Lung (tissue), 12 donors: ENCODE results near the gene NPTN. TPM values are rescaled to one million over a fixed set of nuclear protein-coding genes. Genes with fewer than 3 reads are reported as not detected.

Experiments used
- ATAC-seq: fragments of 200-7000 bp; cut with Tn5 transposase; one replicate; pipeline ENCODE4 v1.9.1; 2020; ENCODE audit warnings: moderate number of reproducible peaks; ENCODE audit not compliant: insufficient read depth, low FRiP score
- DNase-seq, 3 donors: peaks; one replicate each; pipeline ENCODE4 v3.0.0-alpha.2; 2013 to 2017
- H3K27ac ChIP-seq, 2 donors: one replicate each; pipeline ENCODE4 v1.5.1; 2013; ENCODE audit warnings: mild to moderate bottlenecking in 2 of 2, moderate library complexity in 2 of 2, control low read depth in 1 of 2, inconsistent platforms in 1 of 2, low read depth in 1 of 2, low read length in 1 of 2
- H3K27me3 ChIP-seq, 3 donors: one replicate each; pipeline ENCODE4 v1.5.1; 2013; ENCODE audit warnings: low read length in 2 of 3; ENCODE audit not compliant: control insufficient read depth in 3 of 3, insufficient read depth in 3 of 3
- H3K36me3 ChIP-seq, 4 donors: one replicate each; pipeline ENCODE4 v1.5.1; 2013; ENCODE audit warnings: low read length in 4 of 4, mild to moderate bottlenecking in 1 of 4, moderate library complexity in 1 of 4; ENCODE audit not compliant: control insufficient read depth in 4 of 4, insufficient read depth in 4 of 4
- H3K4me1 ChIP-seq, 5 donors: one replicate each; pipeline ENCODE4 v1.5.1; 2013; ENCODE audit warnings: low read length in 5 of 5, mild to moderate bottlenecking in 2 of 5, moderate library complexity in 1 of 5; ENCODE audit not compliant: control insufficient read depth in 5 of 5, insufficient read depth in 5 of 5
- H3K4me3 ChIP-seq: one replicate; pipeline ENCODE4 v1.5.1; 2013; ENCODE audit warnings: mild to moderate bottlenecking, control low read depth, moderate library complexity
- H3K9ac ChIP-seq, 2 donors: one replicate each; pipeline ENCODE4 v1.5.1; 2013; ENCODE audit warnings: low read length in 2 of 2, control low read depth in 1 of 2; ENCODE audit not compliant: insufficient read depth in 1 of 2
- H3K9me3 ChIP-seq, 4 donors: one replicate each; pipeline ENCODE4 v1.5.1; 2013; ENCODE audit warnings: low read length in 3 of 4, mild to moderate bottlenecking in 1 of 4, moderate library complexity in 1 of 4; ENCODE audit not compliant: control insufficient read depth in 4 of 4, insufficient read depth in 3 of 4
- WGBS, 2 donors: extraction: QIAGEN DNeasy Blood & Tissue Kit; methylation state at CpG; one replicate each; pipeline ENCODE4 v1.1.7; 2013; 5-methylcytosine and 5-hydroxymethylcytosine counted together
- polyA plus RNA-seq, 2 donors: library from polyadenylated mRNA; stranded (reverse); fragments of 200-250 nt; gene quantifications; one replicate each; pipeline ENCODE4 v1.2.1, GENCODE V29; 2013
- total RNA-seq, 2 donors: library from RNA; depleted of rRNA in 1 of 2; stranded (reverse); fragments of >200 nt in 1 of 2; gene quantifications; one replicate each; pipeline ENCODE4 v1.2.1, GENCODE V29; 2014 to 2021
- TF ChIP-seq, protein P1 (sequence below): IDR thresholded peaks from 2 replicates; pipeline ENCODE4 v1.5.1; 2012; ENCODE audit warnings: mild to moderate bottlenecking; ENCODE audit errors: control extremely low read depth, extremely low read depth
- donor health status: control.
- donor health status: control.
- donor health status: Bipolar disorder and iron deficiency.
- donor health status: healthy.
- donor health status: DM: yes; HTN: yes; CAD: no.

NPTN gene
- total and polyA plus RNA-seq, 4 donors: 34.1 to 148 (median 122) TPM

DNA sequence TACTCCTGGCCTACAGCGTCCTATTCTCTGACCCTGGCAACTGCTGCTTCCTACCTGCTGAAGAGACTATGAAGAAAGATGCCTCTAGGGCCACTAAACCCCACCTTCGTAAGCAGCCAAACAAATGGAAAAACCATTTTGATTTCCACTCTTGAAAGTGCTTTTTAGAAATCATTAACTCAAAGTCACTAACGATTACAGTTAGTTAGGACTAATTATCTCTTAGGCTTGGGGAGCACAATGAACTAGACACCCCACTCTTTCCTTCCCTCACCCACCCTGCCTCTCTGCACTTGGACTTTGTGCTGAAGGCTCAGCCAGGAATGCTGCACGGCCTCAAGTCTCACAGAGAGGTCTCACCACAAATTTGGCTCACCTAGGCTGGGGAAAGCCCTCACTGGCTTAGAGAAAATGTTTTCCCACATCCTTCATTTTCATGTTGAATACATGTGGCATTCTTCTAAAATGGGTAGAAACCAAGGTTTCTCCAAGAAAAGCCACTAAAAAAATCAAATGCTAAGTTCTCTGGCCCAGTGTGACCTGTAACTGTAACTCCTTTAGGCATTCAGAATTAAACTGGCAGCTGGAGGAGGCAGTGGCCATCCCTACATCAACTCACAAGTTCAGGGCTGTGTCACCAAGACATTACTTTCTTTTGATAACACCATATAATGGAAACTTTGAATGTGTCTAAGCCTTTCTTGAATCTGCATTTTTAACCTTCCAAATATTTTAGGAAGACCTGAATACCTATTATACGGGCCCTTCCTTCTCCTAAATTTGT is 47.1 kb downstream of the NPTN start:
- peaks cover 32 to 72% (median 41%) of the 10 kb centered on the region in 4 donors for H3K36me3 ChIP-seq
- WGBS, 2 donors: 82 to 93% methylated on average over 5 of the region's 5 CpGs

DNA sequence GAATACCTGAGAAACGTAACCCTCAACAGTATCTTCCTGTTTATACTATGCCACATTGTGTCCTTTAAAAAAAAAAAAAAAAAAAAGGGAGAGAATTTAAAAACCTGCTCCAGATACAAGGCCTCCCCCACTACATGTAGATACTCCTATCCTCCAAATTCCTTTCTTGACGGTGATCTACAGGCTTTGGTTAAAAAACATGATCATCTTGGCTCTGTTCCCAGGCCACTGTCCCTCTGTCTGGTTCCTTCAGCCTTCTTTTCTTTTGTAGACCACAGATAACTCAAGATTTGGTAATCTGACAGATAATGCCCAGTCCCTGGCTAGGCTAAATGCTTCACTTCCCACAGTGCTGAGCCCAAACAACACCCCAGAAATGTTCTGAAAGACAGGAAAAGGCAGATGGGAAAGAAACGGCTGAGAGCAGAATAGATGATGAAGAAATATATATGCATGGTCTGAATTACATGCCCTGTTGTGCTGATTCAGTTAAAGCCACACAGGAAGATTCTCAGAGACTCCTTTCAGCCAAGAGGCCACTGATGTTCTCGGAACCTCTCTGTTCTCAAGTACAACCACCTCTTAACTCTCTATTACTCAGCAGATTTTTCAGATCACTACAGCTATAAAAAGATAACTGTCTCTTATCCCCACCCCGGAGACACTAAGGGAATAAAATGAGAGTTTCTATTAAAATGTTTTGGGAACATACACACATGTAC is 48.3 kb downstream of the NPTN start:
- Histone ChIP-seq H3K36me3 (peaks cover 32 to 70% (median 40%) of the 10 kb centered on the region in 4 donors), H3K9ac (no peak overlapping the region), H3K4me3 (no peak overlapping the region), H3K27me3 (no peaks in the 10 kb centered on the region), H3K27ac (no peak overlapping the region), H3K9me3 (no peaks in the 10 kb centered on the region), H3K4me1 (no peaks in the 10 kb centered on the region)
- no peak for ATAC-seq
- no peak for DNase-seq
- 54 to 58% methylated on average over 5 of the region's 5 CpGs for WGBS, 2 donors
- TF ChIP-seq, protein P1, sequence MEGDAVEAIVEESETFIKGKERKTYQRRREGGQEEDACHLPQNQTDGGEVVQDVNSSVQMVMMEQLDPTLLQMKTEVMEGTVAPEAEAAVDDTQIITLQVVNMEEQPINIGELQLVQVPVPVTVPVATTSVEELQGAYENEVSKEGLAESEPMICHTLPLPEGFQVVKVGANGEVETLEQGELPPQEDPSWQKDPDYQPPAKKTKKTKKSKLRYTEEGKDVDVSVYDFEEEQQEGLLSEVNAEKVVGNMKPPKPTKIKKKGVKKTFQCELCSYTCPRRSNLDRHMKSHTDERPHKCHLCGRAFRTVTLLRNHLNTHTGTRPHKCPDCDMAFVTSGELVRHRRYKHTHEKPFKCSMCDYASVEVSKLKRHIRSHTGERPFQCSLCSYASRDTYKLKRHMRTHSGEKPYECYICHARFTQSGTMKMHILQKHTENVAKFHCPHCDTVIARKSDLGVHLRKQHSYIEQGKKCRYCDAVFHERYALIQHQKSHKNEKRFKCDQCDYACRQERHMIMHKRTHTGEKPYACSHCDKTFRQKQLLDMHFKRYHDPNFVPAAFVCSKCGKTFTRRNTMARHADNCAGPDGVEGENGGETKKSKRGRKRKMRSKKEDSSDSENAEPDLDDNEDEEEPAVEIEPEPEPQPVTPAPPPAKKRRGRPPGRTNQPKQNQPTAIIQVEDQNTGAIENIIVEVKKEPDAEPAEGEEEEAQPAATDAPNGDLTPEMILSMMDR: no peak

More for the DNA sequence above, 47.1 kb downstream of the NPTN start:
- H3K9me3 ChIP-seq: no peaks in the 10 kb centered on the region
- ATAC-seq (no peak), DNase-seq (no peak)
- H3K4me1 ChIP-seq: no peaks in the 10 kb centered on the region
- H3K27ac ChIP-seq: no peak overlapping the region
- TF ChIP-seq, protein P1: no peak
- no peak overlapping the region for H3K4me3 ChIP-seq
- H3K9ac ChIP-seq: no peak overlapping the region
- no peaks in the 10 kb centered on the region for H3K27me3 ChIP-seq

DNA sequence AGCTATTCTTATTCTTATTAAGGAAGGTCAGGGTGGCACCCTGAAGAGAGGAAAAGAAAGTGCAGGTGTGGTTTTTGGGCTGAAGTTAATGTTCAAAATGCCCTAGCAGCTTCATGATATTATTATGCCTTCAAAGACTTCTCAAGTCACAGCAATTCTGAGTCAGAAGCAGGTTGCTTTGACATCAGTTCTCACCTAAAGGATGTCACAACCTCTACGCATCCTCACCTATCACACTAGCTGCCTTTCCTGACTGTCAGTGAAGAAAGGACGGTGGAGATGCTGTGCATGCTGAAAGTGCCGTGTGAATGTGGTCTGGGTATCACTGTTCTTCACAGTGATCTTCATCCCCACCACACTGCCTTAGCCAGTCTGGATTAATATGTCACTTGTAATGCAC is 49.6 kb downstream of the NPTN start:
- H3K9ac ChIP-seq: no peak overlapping the region
- no peaks in the 10 kb centered on the region for H3K9me3 ChIP-seq
- no peaks in the 10 kb centered on the region for H3K27me3 ChIP-seq
- TF ChIP-seq, protein P1: no peak
- H3K27ac ChIP-seq: no peak overlapping the region
- 97% methylated on average over 3 of the region's 3 CpGs for whole genome bisulfite sequencing, 2 donors
- DNase-seq (no peak), ATAC-seq (no peak)
- peaks cover 0 to 1% (median 0%) of the 10 kb centered on the region in 5 donors for H3K4me1 ChIP-seq
- H3K36me3 ChIP-seq: peaks cover 31 to 63% (median 41%) of the 10 kb centered on the region in 4 donors
- no peak overlapping the region for H3K4me3 ChIP-seq
